Measurements from ENCODE around the gene PRKACG.

PRKACG gene

DNA sequence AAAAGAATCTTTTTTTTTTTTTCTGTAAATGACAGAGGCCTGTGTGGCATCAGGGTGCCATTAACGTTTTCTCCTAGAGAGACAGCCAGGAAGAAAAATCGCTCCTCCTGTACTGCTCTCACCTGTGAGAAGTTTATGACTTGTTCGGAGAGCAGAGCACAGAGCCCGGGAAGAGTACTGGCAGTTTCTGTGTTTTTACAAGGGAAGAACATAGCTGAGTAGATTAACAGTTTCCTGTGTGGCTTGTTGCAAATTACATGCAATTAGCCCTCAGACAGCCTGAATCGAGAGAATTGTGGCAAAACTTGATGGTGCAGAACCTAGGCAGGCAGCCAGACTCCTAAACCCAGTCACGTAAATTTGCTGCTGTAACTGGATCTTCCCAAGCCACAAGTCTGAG lies 32.1 kb downstream of the PRKACG start:
- Histone ChIP-seq H3K4me3 (no peak overlapping the region), H3K27ac (no peak overlapping the region), H3K4me1 (peaks cover 0 to 3% (median 0%) of the 10 kb centered on the region in 4 donors), H3K27me3 (no peaks in the 10 kb centered on the region), H3K36me3 (no peaks in the 10 kb centered on the region), H3K9me3 (no peaks in the 10 kb centered on the region)
- TF ChIP-seq CTCF (IDR thresholded peaks at IDR 0.05) = no peak
- no peak for DNase-seq
- intact Hi-C loops (cut with DNase I; ENCODE audit: low total_unique reads) = no loop called here

DNA sequence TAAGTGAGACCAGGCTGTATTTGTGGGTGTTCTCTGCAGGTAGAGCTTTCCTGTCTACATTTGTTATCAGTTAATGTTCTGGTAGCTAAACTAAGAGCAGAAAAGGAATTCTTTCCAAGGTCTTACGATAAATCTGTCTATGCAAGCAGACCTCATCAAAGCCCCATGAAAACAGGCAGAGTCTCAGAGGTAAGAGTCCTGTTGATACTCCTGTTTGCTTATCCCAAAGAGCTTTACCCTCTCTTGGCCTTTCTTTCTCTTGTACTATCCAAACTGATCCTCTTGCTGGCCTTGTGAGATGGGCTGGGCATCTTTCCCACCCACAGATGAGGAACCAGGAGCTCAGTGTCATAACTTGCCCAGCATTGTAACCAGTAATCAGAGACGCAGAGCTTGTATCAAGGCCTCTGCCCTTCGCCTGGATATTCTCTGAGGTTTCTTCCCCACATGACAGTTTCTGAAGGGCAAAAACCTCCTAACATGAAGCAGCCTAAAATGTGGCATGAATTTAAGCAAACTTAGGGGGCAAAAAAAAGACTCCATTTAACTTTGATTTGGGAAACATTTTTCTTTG lies 33.5 kb downstream of the PRKACG start:
- Histone ChIP-seq H3K27ac (no peak overlapping the region), H3K36me3 (no peaks in the 10 kb centered on the region), H3K4me3 (no peak overlapping the region), H3K9me3 (no peaks in the 10 kb centered on the region), H3K27me3 (no peaks in the 10 kb centered on the region), H3K4me1 (peaks cover 0 to 3% (median 1%) of the 10 kb centered on the region in 4 donors)
- DNase-seq = no peak
- TF ChIP-seq CTCF (IDR thresholded peaks at IDR 0.05) = no peak
- intact Hi-C loops (cut with DNase I; ENCODE audit: low total_unique reads) = no loop called here

- no peak overlapping the region for H3K27ac ChIP-seq
- peaks cover 0 to 8% (median 1%) of the 10 kb centered on the region in 4 donors for H3K4me1 ChIP-seq
- no peaks in the 10 kb centered on the region for H3K9me3 ChIP-seq
- no peak overlapping the region for H3K4me3 ChIP-seq
- no peaks in the 10 kb centered on the region for H3K27me3 ChIP-seq
- no peak for DNase-seq
- H3K36me3 ChIP-seq = no peaks in the 10 kb centered on the region
- intact Hi-C loops (cut with DNase I; ENCODE audit: low total_unique reads) = no loop called here
- TF ChIP-seq CTCF (IDR thresholded peaks at IDR 0.05) = no peak
These were observed 34.2 kb downstream of the PRKACG start for GRCh38 chr9:68979538-68980314.

- no peaks in the 10 kb centered on the region for H3K36me3 ChIP-seq
- no peak for DNase-seq
- no peak for TF ChIP-seq CTCF (IDR thresholded peaks at IDR 0.05)
- H3K9me3 ChIP-seq = no peaks in the 10 kb centered on the region
- intact Hi-C loops (cut with DNase I; ENCODE audit: low total_unique reads) = no loop called here
- H3K4me3 ChIP-seq = no peak overlapping the region
- no peaks in the 10 kb centered on the region for H3K27me3 ChIP-seq
- no peak overlapping the region for H3K27ac ChIP-seq
- peaks cover 0 to 8% (median 1%) of the 10 kb centered on the region in 4 donors for H3K4me1 ChIP-seq
These were observed 35.4 kb downstream of the PRKACG start for GRCh38 chr9:68978501-68978900.

DNA sequence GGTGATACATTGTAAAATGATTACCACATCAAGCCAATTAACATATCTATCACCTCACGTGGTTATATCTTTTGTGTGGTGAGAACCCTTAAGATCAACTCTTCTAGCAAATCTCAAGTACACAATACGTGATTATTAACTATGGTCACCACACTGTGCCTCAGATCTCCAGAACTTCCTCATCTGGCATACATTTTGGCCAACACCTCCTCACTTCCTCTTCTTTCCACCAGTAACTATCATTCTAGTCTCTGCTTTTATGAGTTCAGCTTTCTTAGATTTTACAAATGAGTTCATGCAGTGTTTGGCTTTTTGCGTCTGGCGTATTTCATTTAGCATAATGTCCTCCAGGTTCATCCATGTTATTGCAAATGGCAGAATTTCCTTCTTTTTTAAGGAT lies 35.8 kb downstream of the PRKACG start:
- DNase-seq = no peak
- Histone ChIP-seq H3K36me3 (no peaks in the 10 kb centered on the region), H3K27ac (no peak overlapping the region), H3K4me3 (no peak overlapping the region), H3K27me3 (no peaks in the 10 kb centered on the region), H3K4me1 (peaks cover 0 to 8% (median 1%) of the 10 kb centered on the region in 4 donors), H3K9me3 (no peaks in the 10 kb centered on the region)
- TF ChIP-seq CTCF (IDR thresholded peaks at IDR 0.05) = no peak
- intact Hi-C loops (cut with DNase I; ENCODE audit: low total_unique reads) = no loop called here
